Immature natural killer cell (primary cell): ENCODE data around the gene ZNF416. TPM values are rescaled to one million over a fixed set of nuclear protein-coding genes. Genes with fewer than 3 reads are reported as not detected.

Source experiments
- DNase-seq, 3 donors: peaks; one replicate each; pipeline ENCODE4 v3.0.0; 2022; ENCODE audit warnings: mixed read lengths in 1 of 3
- H3K27ac Mint-ChIP-seq, 6 donors: one replicate each; pipeline ENCODE4 v1.8.0; 2020; ENCODE audit warnings: mixed read lengths in 6 of 6, mild to moderate bottlenecking in 5 of 6, inconsistent platforms in 4 of 6, moderate library complexity in 3 of 6
- H3K27me3 Mint-ChIP-seq, 3 donors: one replicate each; pipeline ENCODE4 v1.8.0; 2020 to 2021; ENCODE audit warnings: low read depth in 3 of 3, mild to moderate bottlenecking in 3 of 3, mixed read lengths in 3 of 3, moderate library complexity in 3 of 3, inconsistent platforms in 1 of 3
- H3K36me3 Mint-ChIP-seq, 3 donors: one replicate each; pipeline ENCODE4 v1.8.0; 2020; ENCODE audit warnings: mixed read lengths in 3 of 3, inconsistent platforms in 2 of 3, mild to moderate bottlenecking in 2 of 3
- H3K4me1 Mint-ChIP-seq, 2 donors: one replicate each; pipeline ENCODE4 v1.8.0; 2020; ENCODE audit warnings: inconsistent platforms in 2 of 2, mild to moderate bottlenecking in 2 of 2, mixed read lengths in 2 of 2, moderate library complexity in 1 of 2
- H3K4me3 Mint-ChIP-seq, 5 donors: one replicate each; pipeline ENCODE4 v1.8.0; 2020; ENCODE audit warnings: mild to moderate bottlenecking in 5 of 5, mixed read lengths in 5 of 5, inconsistent platforms in 3 of 5, moderate library complexity in 3 of 5
- H3K9me3 Mint-ChIP-seq, 6 donors: one replicate each; pipeline ENCODE4 v1.8.0; 2020; ENCODE audit warnings: mild to moderate bottlenecking in 6 of 6, mixed read lengths in 6 of 6, inconsistent platforms in 4 of 6, moderate library complexity in 3 of 6
- polyA plus RNA-seq, 3 donors: library from polyadenylated mRNA; unstranded; fragments of 300-500 nt; fragmentation: Illumina TruSeq; gene quantifications; one replicate each; pipeline ENCODE4 v1.2.3, GENCODE V29; 2021

ZNF416 gene
- polyA plus RNA-seq, 3 donors from 2014 or later: 3.2 to 6.2 (median 4.1) TPM

GRCh38 chr19:57583104-57583520, 4.4 kb upstream of the ZNF416 start:
- Mint-ChIP-seq H3K27ac (no peak overlapping the region), H3K4me3 (peak overlapping the region in 3 of 5 donors; percentile 27 to 93 (median 38)), H3K27me3 (peaks cover 6 to 12% (median 10%) of the 10 kb centered on the region in 3 donors), H3K9me3 (peaks cover 18 to 55% (median 42%) of the 10 kb centered on the region in 6 donors), H3K4me1 (peaks cover 29 to 35% of the 10 kb centered on the region in 2 donors), H3K36me3 (peaks cover 28 to 46% (median 36%) of the 10 kb centered on the region in 3 donors)
- DNase-seq: no peak

- Mint-ChIP-seq H3K36me3 (peaks cover 57 to 60% (median 58%) of the 10 kb centered on the region in 3 donors), H3K9me3 (peaks cover 40 to 72% (median 64%) of the 10 kb centered on the region in 6 donors), H3K27ac (peak overlapping the region in 2 of 6 donors; percentile 3 to 25), H3K4me3 (peak overlapping the region; percentile 24 to 71 (median 61)), H3K27me3 (peaks cover 3 to 7% (median 3%) of the 10 kb centered on the region in 3 donors), H3K4me1 (peaks cover 22 to 32% of the 10 kb centered on the region in 2 donors)
- DNase-seq: no peak
Observed at GRCh38 chr19:57576661-57577060, 2.0 kb downstream of the ZNF416 start.

- DNase-seq: no peak
- peaks cover 0 to 5% (median 3%) of the 10 kb centered on the region in 3 donors for H3K27me3 Mint-ChIP-seq
- no peak overlapping the region for H3K4me3 Mint-ChIP-seq
- peaks cover 8 to 11% of the 10 kb centered on the region in 2 donors for H3K4me1 Mint-ChIP-seq
- H3K9me3 Mint-ChIP-seq: peaks cover 61 to 99% (median 90%) of the 10 kb centered on the region in 6 donors
- no peak overlapping the region for H3K27ac Mint-ChIP-seq
- H3K36me3 Mint-ChIP-seq: peaks cover 57 to 64% (median 60%) of the 10 kb centered on the region in 3 donors
Observed at GRCh38 chr19:57572415-57572947, 6.2 kb downstream of the ZNF416 start.

GRCh38 chr19:57570707-57571106, 8.0 kb downstream of the ZNF416 start:
- Mint-ChIP-seq H3K27ac (no peak overlapping the region), H3K9me3 (peaks cover 66 to 99% (median 94%) of the 10 kb centered on the region in 6 donors), H3K4me3 (no peak overlapping the region), H3K27me3 (peaks cover 0 to 5% (median 0%) of the 10 kb centered on the region in 3 donors), H3K36me3 (peaks cover 39 to 51% (median 49%) of the 10 kb centered on the region in 3 donors), H3K4me1 (no peaks in the 10 kb centered on the region)
- no peak for DNase-seq

GRCh38 chr19:57566396-57567265, 12.1 kb downstream of the ZNF416 start:
- H3K36me3 Mint-ChIP-seq: peaks cover 4 to 27% (median 17%) of the 10 kb centered on the region in 3 donors
- H3K4me3 Mint-ChIP-seq: no peak overlapping the region
- no peak for DNase-seq
- H3K4me1 Mint-ChIP-seq: no peaks in the 10 kb centered on the region
- H3K27me3 Mint-ChIP-seq: peaks cover 2 to 7% (median 7%) of the 10 kb centered on the region in 3 donors
- peaks cover 61 to 96% (median 88%) of the 10 kb centered on the region in 6 donors for H3K9me3 Mint-ChIP-seq
- H3K27ac Mint-ChIP-seq: no peak overlapping the region

GRCh38 chr19:57563547-57563946, 15.2 kb downstream of the ZNF416 start:
- Mint-ChIP-seq H3K4me3 (no peak overlapping the region), H3K36me3 (peaks cover 0 to 33% (median 17%) of the 10 kb centered on the region in 3 donors), H3K27me3 (peaks cover 5 to 14% (median 7%) of the 10 kb centered on the region in 3 donors), H3K9me3 (peaks cover 52 to 86% (median 74%) of the 10 kb centered on the region in 6 donors), H3K27ac (no peak overlapping the region), H3K4me1 (peaks cover 22 to 27% of the 10 kb centered on the region in 2 donors)
- no peak for DNase-seq

- Mint-ChIP-seq H3K4me3 (peak overlapping the region; percentile 94 to 98 (median 97)), H3K27me3 (peaks cover 5 to 14% (median 7%) of the 10 kb centered on the region in 3 donors), H3K4me1 (peaks cover 34 to 41% of the 10 kb centered on the region in 2 donors), H3K9me3 (peaks cover 20 to 53% (median 42%) of the 10 kb centered on the region in 6 donors), H3K36me3 (peaks cover 25 to 38% (median 26%) of the 10 kb centered on the region in 3 donors), H3K27ac (peak overlapping the region; percentile 85 to 93 (median 90))
- no peak for DNase-seq
Observed at GRCh38 chr19:57560049-57560491, 18.6 kb downstream of the ZNF416 start.

- Mint-ChIP-seq H3K36me3 (peaks cover 31 to 43% (median 31%) of the 10 kb centered on the region in 3 donors), H3K27me3 (peaks cover 5 to 14% (median 7%) of the 10 kb centered on the region in 3 donors), H3K9me3 (peaks cover 19 to 54% (median 41%) of the 10 kb centered on the region in 6 donors), H3K4me1 (peaks cover 34 to 41% of the 10 kb centered on the region in 2 donors), H3K27ac (peak within 1 kb of the TSS; percentile 85 to 93 (median 92)), H3K4me3 (peak within 1 kb of the TSS; percentile 94 to 98 (median 97))
- peak; percentile 84 to 86 (median 84) for DNase-seq
Observed at GRCh38 chr19:57559404-57560025, 19.2 kb downstream of the ZNF416 start, which contains the start of gene ZNF550. Gene ZNF550 (minus strand): TSS chr19:57559863. CDS start chr19:57559682, 181 bp downstream.

- peak; percentile 9 to 10 (median 9) for DNase-seq
- Mint-ChIP-seq H3K27me3 (peaks cover under 1 to 12% (median 7%) of the 10 kb centered on the region in 3 donors), H3K9me3 (peaks cover 16 to 49% (median 38%) of the 10 kb centered on the region in 6 donors), H3K4me3 (peak overlapping the region; percentile 94 to 98 (median 97)), H3K36me3 (peaks cover 36 to 49% (median 36%) of the 10 kb centered on the region in 3 donors), H3K4me1 (peaks cover 34 to 41% of the 10 kb centered on the region in 2 donors), H3K27ac (peak overlapping the region; percentile 84 to 92 (median 88))
Observed at GRCh38 chr19:57559008-57559403, 19.7 kb downstream of the ZNF416 start.

GRCh38 chr19:57558525-57558924, 20.2 kb downstream of the ZNF416 start:
- Mint-ChIP-seq H3K9me3 (peaks cover 13 to 48% (median 34%) of the 10 kb centered on the region in 6 donors), H3K4me1 (peaks cover 34 to 41% of the 10 kb centered on the region in 2 donors), H3K27me3 (peaks cover 0 to 12% (median 7%) of the 10 kb centered on the region in 3 donors), H3K4me3 (peak overlapping the region; percentile 94 to 98 (median 97)), H3K36me3 (peaks cover 39 to 48% (median 40%) of the 10 kb centered on the region in 3 donors), H3K27ac (peak overlapping the region; percentile 84 to 92 (median 88))
- DNase-seq: no peak

GRCh38 chr19:57557659-57558058, 21.1 kb downstream of the ZNF416 start:
- Mint-ChIP-seq H3K36me3 (peaks cover 46 to 51% (median 49%) of the 10 kb centered on the region in 3 donors), H3K4me3 (peak overlapping the region; percentile 7 to 98 (median 94)), H3K9me3 (peaks cover 12 to 49% (median 31%) of the 10 kb centered on the region in 6 donors)

GRCh38 chr19:57552432-57552831, 26.3 kb downstream of the ZNF416 start:
- DNase-seq: no peak
- no peak overlapping the region for H3K27ac Mint-ChIP-seq
- H3K36me3 Mint-ChIP-seq: peaks cover 89 to 97% (median 90%) of the 10 kb centered on the region in 3 donors
- H3K27me3 Mint-ChIP-seq: peaks cover 0 to 2% (median 0%) of the 10 kb centered on the region in 3 donors
- H3K9me3 Mint-ChIP-seq: peaks cover 39 to 72% (median 50%) of the 10 kb centered on the region in 6 donors
- peaks cover 0 to 3% of the 10 kb centered on the region in 2 donors for H3K4me1 Mint-ChIP-seq
- no peak overlapping the region for H3K4me3 Mint-ChIP-seq

More at GRCh38 chr19:57557659-57558058, 21.1 kb downstream of the ZNF416 start:
- Mint-ChIP-seq H3K27me3 (peaks cover 0 to 7% (median 5%) of the 10 kb centered on the region in 3 donors), H3K4me1 (peaks cover 34 to 41% of the 10 kb centered on the region in 2 donors), H3K27ac (peak overlapping the region in 2 of 6 donors; percentile 32 to 85)
- DNase-seq: no peak

- Mint-ChIP-seq H3K27ac (no peak overlapping the region), H3K36me3 (peaks cover 86 to 89% (median 86%) of the 10 kb centered on the region in 3 donors), H3K4me3 (no peak overlapping the region), H3K9me3 (peaks cover 46 to 97% (median 91%) of the 10 kb centered on the region in 6 donors), H3K27me3 (peaks cover 0 to 2% (median 2%) of the 10 kb centered on the region in 3 donors), H3K4me1 (no peaks in the 10 kb centered on the region)
- DNase-seq: no peak
Observed at GRCh38 chr19:57546513-57546912, 32.2 kb downstream of the ZNF416 start.
